Stomach (tissue), 4 donors: ENCODE results near the gene TOM1.

ENCODE experiments used
- CTCF ChIP-seq, 7 experiments: fragments of 450-650 bp in 4 of 7; fragments of 200-600 bp in 3 of 7; sonication (generic) in 3 of 7; IDR thresholded peaks; one replicate each; pipeline ENCODE4 v1.5.1; 2016 to 2019; ENCODE audit warnings: antibody characterized with exemption in 7 of 7, control low read depth in 2 of 7, mild to moderate bottlenecking in 1 of 7
- EP300 ChIP-seq: sonication (generic); formaldehyde crosslinking; IDR thresholded peaks from one replicate; pipeline ENCODE4 v1.6.1; 2017; ENCODE audit warnings: antibody characterized with exemption
- POLR2AphosphoS5 ChIP-seq, 3 donors: sonication (generic); formaldehyde crosslinking; IDR thresholded peaks; one replicate each; pipeline ENCODE4 v1.6.1; 2016; ENCODE audit warnings: antibody characterized with exemption in 3 of 3

GRCh38 chr22:35375526-35375925 is 75.8 kb downstream of the TOM1 start:
- no peak for TF ChIP-seq POLR2AphosphoS5 (IDR thresholded peaks at IDR 0.05)
- no peak for TF ChIP-seq CTCF (IDR thresholded peaks at IDR 0.05)
- TF ChIP-seq EP300 = no peak
